H9 (cell line): Measurements from ENCODE around the gene ACSL3. TPM values are rescaled to one million over a fixed set of nuclear protein-coding genes. Genes with fewer than 3 reads are reported as not detected.

Source experiments
- DNase-seq: peaks from one replicate; pipeline ENCODE4 v3.0.0-alpha.2; 2017
- H2AFZ ChIP-seq: one replicate; pipeline ENCODE4 v1.6.1; 2013; ENCODE audit warnings: mild to moderate bottlenecking, low read length, control low read depth, moderate library complexity
- H2AK5ac ChIP-seq: 2 replicates; pipeline ENCODE4 v1.6.1; 2013; ENCODE audit warnings: low read length, control low read depth, mixed read lengths; ENCODE audit not compliant: insufficient read length
- H2BK120ac ChIP-seq: one replicate; pipeline ENCODE4 v1.6.1; 2013; ENCODE audit warnings: low read depth, mild to moderate bottlenecking, low read length, control low read depth, inconsistent platforms; ENCODE audit not compliant: poor library complexity, severe bottlenecking
- H2BK12ac ChIP-seq: 2 replicates; pipeline ENCODE4 v1.6.1; 2013; ENCODE audit warnings: low read length, control low read depth, mixed read lengths, low read depth; ENCODE audit not compliant: insufficient read length
- H2BK15ac ChIP-seq: 2 replicates; pipeline ENCODE4 v1.6.1; 2013; ENCODE audit warnings: low read depth, low read length, control low read depth
- H2BK20ac ChIP-seq: one replicate; pipeline ENCODE4 v1.6.1; 2013; ENCODE audit warnings: low read depth, mild to moderate bottlenecking, low read length, control low read depth, inconsistent platforms; ENCODE audit not compliant: poor library complexity, severe bottlenecking
- H2BK5ac ChIP-seq: 2 replicates; pipeline ENCODE4 v1.6.1; 2013; ENCODE audit warnings: low read length, control low read depth, mixed read lengths; ENCODE audit not compliant: insufficient read length
- H3K14ac ChIP-seq: 2 replicates; pipeline ENCODE4 v1.6.1; 2013; ENCODE audit warnings: low read length, control low read depth; ENCODE audit not compliant: insufficient read depth
- H3K18ac ChIP-seq: 2 replicates; pipeline ENCODE4 v1.6.1; 2013; ENCODE audit warnings: low read depth, mild to moderate bottlenecking, mixed read lengths, low read length, control low read depth; ENCODE audit not compliant: insufficient read length
- H3K23ac ChIP-seq: 2 replicates; pipeline ENCODE4 v1.6.1; 2013; ENCODE audit warnings: low read length, control low read depth, mixed read lengths, low read depth; ENCODE audit not compliant: insufficient read length
- H3K23me2 ChIP-seq: 2 replicates; pipeline ENCODE4 v1.6.1; 2013; ENCODE audit warnings: low read depth, mild to moderate bottlenecking, mixed read lengths, low read length, control low read depth; ENCODE audit not compliant: insufficient read length, poor library complexity, severe bottlenecking
- H3K27ac ChIP-seq: 2 replicates; pipeline ENCODE4 v1.5.1; 2013; ENCODE audit warnings: low read length, control low read depth, mixed read lengths, low read depth; ENCODE audit not compliant: insufficient read length
- H3K27me3 ChIP-seq: 2 replicates; pipeline ENCODE4 v1.6.1; 2013; ENCODE audit warnings: low read length, control low read depth, inconsistent platforms; ENCODE audit not compliant: insufficient read depth
- H3K4ac ChIP-seq: 2 replicates; pipeline ENCODE4 v1.6.1; 2013; ENCODE audit warnings: low read depth, mild to moderate bottlenecking, control low read depth, inconsistent platforms, low read length, moderate library complexity
- H3K4me1 ChIP-seq: 2 replicates; pipeline ENCODE4 v1.6.1; 2013; ENCODE audit warnings: low read length, control low read depth, inconsistent platforms; ENCODE audit not compliant: insufficient read depth
- H3K4me2 ChIP-seq: 2 replicates; pipeline ENCODE4 v1.6.1; 2013; ENCODE audit warnings: low read length, control low read depth, mixed read lengths; ENCODE audit not compliant: insufficient read length, insufficient read depth
- H3K56ac ChIP-seq: 2 replicates; pipeline ENCODE4 v1.6.1; 2013; ENCODE audit warnings: low read depth, mild to moderate bottlenecking, mixed read lengths, low read length, control low read depth; ENCODE audit not compliant: insufficient read length
- H3K79me1 ChIP-seq: 2 replicates; pipeline ENCODE4 v1.6.1; 2013; ENCODE audit warnings: low read depth, mild to moderate bottlenecking, moderate library complexity, low read length, control low read depth, inconsistent platforms; ENCODE audit not compliant: insufficient read depth, poor library complexity, severe bottlenecking
- H3K79me2 ChIP-seq: 2 replicates; pipeline ENCODE4 v1.6.1; 2013; ENCODE audit warnings: low read length, control low read depth, inconsistent platforms; ENCODE audit not compliant: insufficient read depth
- H3K9ac ChIP-seq: 2 replicates; pipeline ENCODE4 v1.6.1; 2013; ENCODE audit warnings: low read length, control low read depth, mixed read lengths; ENCODE audit not compliant: insufficient read length; ENCODE audit errors: extremely low read depth
- H3K9me3 ChIP-seq: one replicate; pipeline ENCODE4 v1.6.1; 2013; ENCODE audit warnings: low read depth, low read length, inconsistent platforms; ENCODE audit not compliant: control insufficient read depth
- H3T11ph ChIP-seq: one replicate; pipeline ENCODE4 v1.6.1; 2013; ENCODE audit warnings: mild to moderate bottlenecking, low read length, control low read depth, inconsistent platforms
- H4K20me1 ChIP-seq: one replicate; pipeline ENCODE4 v1.6.1; 2013; ENCODE audit not compliant: control insufficient read depth, insufficient read length, insufficient read depth
- H4K5ac ChIP-seq: 2 replicates; pipeline ENCODE4 v1.6.1; 2013; ENCODE audit warnings: low read depth, mild to moderate bottlenecking, mixed read lengths, low read length, control low read depth; ENCODE audit not compliant: insufficient read length
- H4K8ac ChIP-seq: replicated peaks from 2 replicates; pipeline ENCODE4 v1.6.1; 2013; ENCODE audit warnings: low read length, control low read depth, mixed read lengths, low read depth; ENCODE audit not compliant: insufficient read length
- H4K91ac ChIP-seq: 2 replicates; pipeline ENCODE4 v1.6.1; 2013; ENCODE audit warnings: low read depth, mild to moderate bottlenecking, moderate library complexity, mixed read lengths, low read length, control low read depth; ENCODE audit not compliant: insufficient read length
- H3K27ac Mint-ChIP-seq, 3 experiments: 2 replicates in 2 of 3; 3 replicates in 1 of 3; pipeline ENCODE4 v1.8.0; 2020 to 2021; ENCODE audit warnings: mixed read lengths in 3 of 3, mild to moderate bottlenecking in 1 of 3, moderate library complexity in 1 of 3
- H3K27me3 Mint-ChIP-seq: 2 replicates; pipeline ENCODE4 v1.8.0; 2021; ENCODE audit warnings: low read depth, mild to moderate bottlenecking, moderate library complexity, mixed read lengths
- H3K36me3 Mint-ChIP-seq, 3 experiments: 2 replicates in 2 of 3; 3 replicates in 1 of 3; pipeline ENCODE4 v1.8.0; 2020 to 2021; ENCODE audit warnings: low read depth in 3 of 3, mixed read lengths in 3 of 3; ENCODE audit not compliant: insufficient read depth in 1 of 3
- H3K4me1 Mint-ChIP-seq, 2 experiments: 2 replicates each; pipeline ENCODE4 v1.8.0; 2020; ENCODE audit warnings: mixed read lengths in 2 of 2
- H3K4me3 Mint-ChIP-seq, 2 experiments: 2 replicates in 1 of 2; 3 replicates in 1 of 2; pipeline ENCODE4 v1.8.0; 2020 to 2021; ENCODE audit warnings: mild to moderate bottlenecking in 2 of 2, mixed read lengths in 2 of 2, moderate library complexity in 1 of 2
- H3K9me3 Mint-ChIP-seq, 2 experiments: 2 replicates in 1 of 2; 3 replicates in 1 of 2; pipeline ENCODE4 v1.8.0; 2020; ENCODE audit warnings: mild to moderate bottlenecking in 2 of 2, mixed read lengths in 2 of 2, moderate library complexity in 1 of 2
- CTCF ChIP-seq: fragments of 200-600 bp; sonication (generic); conservative IDR thresholded peaks from 3 replicates; pipeline ENCODE4 v1.8.0; 2021; ENCODE audit warnings: antibody characterized with exemption, mild to moderate bottlenecking
- WGBS: extraction: QIAGEN DNeasy Blood & Tissue Kit; methylation state at CpG from one replicate; pipeline ENCODE4 v1.1.7; 2013; ENCODE audit warnings: missing lambda C conversion rate, low lambda C conversion rate, mixed read lengths; ENCODE audit not compliant: insufficient read length; ENCODE audit errors: extremely low coverage; 5-methylcytosine and 5-hydroxymethylcytosine counted together
- total RNA-seq: library from RNA; stranded (reverse); gene quantifications from 2 replicates; pipeline ENCODE4 v1.2.1, GENCODE V29; 2021

The ACSL3 gene
- total RNA-seq, 1 experiment from 2014 or later, result 60.9 TPM

- DNase-seq, result no peak
- Histone ChIP-seq H3K14ac (no peak overlapping the region), H2AK5ac (no peak overlapping the region), H3K79me1 (no peaks in the 10 kb centered on the region), H3K23ac (no peak overlapping the region), H3K4me1 (no peaks in the 10 kb centered on the region), H3K27me3 (no peaks in the 10 kb centered on the region), H3K27ac (no peak overlapping the region), H2BK20ac (no peak overlapping the region), H4K8ac (no peak overlapping the region), H2AFZ (no peak overlapping the region), H3K9ac (no peak overlapping the region), H2BK5ac (no peak overlapping the region), H3K79me2 (no peaks in the 10 kb centered on the region), H3K9me3 (no peaks in the 10 kb centered on the region), H2BK120ac (no peak overlapping the region), H2BK15ac (no peak overlapping the region), H3K18ac (no peak overlapping the region), H3K4ac (no peak overlapping the region), H3T11ph (no peak overlapping the region), H2BK12ac (no peak overlapping the region), H3K56ac (no peak overlapping the region), H3K4me2 (no peak overlapping the region), H4K20me1 (no peaks in the 10 kb centered on the region), H4K5ac (no peak overlapping the region), H4K91ac (no peak overlapping the region), H3K23me2 (no peaks in the 10 kb centered on the region)
- no peaks in the 10 kb centered on the region for H3K36me3 Mint-ChIP-seq
- no CpG with 5 or more reads among the region's 2 CpGs for WGBS
- H3K4me1 Mint-ChIP-seq, result no peaks in the 10 kb centered on the region
- H3K27me3 Mint-ChIP-seq, result no peaks in the 10 kb centered on the region
- no peak overlapping the region for H3K4me3 Mint-ChIP-seq
- no peaks in the 10 kb centered on the region for H3K9me3 Mint-ChIP-seq
- no peak for TF ChIP-seq CTCF
- no peak overlapping the region for H3K27ac Mint-ChIP-seq
These were observed 27.4 kb upstream of the ACSL3 start for GRCh38 chr2:222833410-222833809.
